Cardiac muscle cell (in vitro differentiated cells and primary cell): ENCODE measurements around the gene TTC23. TPM values are rescaled to one million over a fixed set of nuclear protein-coding genes. Genes with fewer than 3 reads are reported as not detected.

Experiments
- DNase-seq, 2 donors: peaks; one replicate each; pipeline versions ENCODE4 v3.0.0 to v3.0.0-alpha.2; 2010 to 2017; ENCODE audit warnings: low read depth in 1 of 2, low spot score in 1 of 2
- H3K27ac ChIP-seq: fragments of 200-600 bp; sonication (generic); 2 replicates; pipeline ENCODE4 v1.5.1; 2016
- H3K27me3 ChIP-seq: fragments of 200-600 bp; sonication (generic); 2 replicates; pipeline ENCODE4 v1.6.0; 2016; ENCODE audit warnings: control low read depth
- H3K36me3 ChIP-seq: fragments of 200-600 bp; sonication (generic); 2 replicates; pipeline ENCODE4 v1.5.1; 2016; ENCODE audit warnings: control low read depth
- H3K4me1 ChIP-seq: fragments of 200-600 bp; sonication (generic); 2 replicates; pipeline ENCODE4 v1.8.1; 2017; ENCODE audit warnings: low read depth, mild to moderate bottlenecking, mixed run types
- H3K4me3 ChIP-seq: fragments of 200-600 bp; sonication (generic); 2 replicates; pipeline ENCODE4 v1.5.1; 2016; ENCODE audit warnings: mild to moderate bottlenecking
- H3K9me3 ChIP-seq: fragments of 200-600 bp; sonication (generic); 2 replicates; pipeline ENCODE4 v1.5.1; 2017; ENCODE audit warnings: low read depth, mild to moderate bottlenecking, control low read depth
- CTCF ChIP-seq: IDR thresholded peaks from 2 replicates; pipeline ENCODE4 v1.5.1; 2012; ENCODE audit warnings: low read depth, mild to moderate bottlenecking, low read length
- polyA plus RNA-seq: library from polyadenylated mRNA; unstranded; fragments of >200 nt; fragmentation: Nextera tagmentation; extraction: Ambion mirVana; gene quantifications from 2 replicates; pipeline ENCODE4 v1.2.1, GENCODE V29; 2016
- total RNA-seq: library from RNA; depleted of rRNA; stranded (reverse); fragments of >200 nt; gene quantifications from 2 replicates; pipeline ENCODE4 v1.2.3, GENCODE V29; 2016

The TTC23 gene
- total and polyA plus RNA-seq, 2 experiments from 2014 or later, result 15.0 to 38.2 TPM

- no peak for TF ChIP-seq CTCF
- Histone ChIP-seq H3K27ac (peak overlapping the region; percentile 70), H3K36me3 (no peaks in the 10 kb centered on the region), H3K4me1 (peaks cover 33% of the 10 kb centered on the region), H3K9me3 (no peaks in the 10 kb centered on the region), H3K4me3 (no peak overlapping the region), H3K27me3 (no peaks in the 10 kb centered on the region)
- no peak for DNase-seq
Observed at GRCh38 chr15:99180964-99181306, 68.4 kb downstream of the TTC23 start.

GRCh38 chr15:99180086-99180963 is 69.1 kb downstream of the TTC23 start:
- TF ChIP-seq CTCF, result no peak
- Histone ChIP-seq H3K4me3 (no peak overlapping the region), H3K27me3 (no peaks in the 10 kb centered on the region), H3K36me3 (no peaks in the 10 kb centered on the region), H3K9me3 (no peaks in the 10 kb centered on the region), H3K4me1 (peaks cover 33% of the 10 kb centered on the region), H3K27ac (peak overlapping the region; percentile 70)
- peak in 1 of 2 donors; percentile 68 for DNase-seq

GRCh38 chr15:99177679-99178078 is 71.7 kb downstream of the TTC23 start:
- Histone ChIP-seq H3K36me3 (no peaks in the 10 kb centered on the region), H3K27me3 (no peaks in the 10 kb centered on the region), H3K27ac (no peak overlapping the region), H3K4me3 (no peak overlapping the region), H3K9me3 (no peaks in the 10 kb centered on the region), H3K4me1 (peaks cover 48% of the 10 kb centered on the region)
- DNase-seq, result no peak
- no peak for TF ChIP-seq CTCF

GRCh38 chr15:99176757-99177156 is 72.6 kb downstream of the TTC23 start:
- no peaks in the 10 kb centered on the region for H3K36me3 ChIP-seq
- H3K4me3 ChIP-seq, result no peak overlapping the region
- no peak overlapping the region for H3K27ac ChIP-seq
- TF ChIP-seq CTCF, result no peak
- peaks cover 39% of the 10 kb centered on the region for H3K4me1 ChIP-seq
- no peak for DNase-seq
- H3K9me3 ChIP-seq, result no peaks in the 10 kb centered on the region
- no peaks in the 10 kb centered on the region for H3K27me3 ChIP-seq

- no peak for TF ChIP-seq CTCF
- Histone ChIP-seq H3K4me1 (peaks cover 26% of the 10 kb centered on the region), H3K9me3 (no peaks in the 10 kb centered on the region), H3K27me3 (no peaks in the 10 kb centered on the region), H3K27ac (peak overlapping the region; percentile 92), H3K4me3 (no peak overlapping the region), H3K36me3 (no peaks in the 10 kb centered on the region)
- peak in 1 of 2 donors; percentile 34 for DNase-seq
Observed at GRCh38 chr15:99174567-99175395, 74.6 kb downstream of the TTC23 start.
